GM19463 (cell line): ENCODE results near the gene ADRM1.

Experiments
- ATAC-seq: cut with Tn5 transposase; IDR thresholded peaks from one replicate; pipeline ENCODE4 v1.9.1; 2021; ENCODE audit warnings: mild to moderate bottlenecking, moderate library complexity; ENCODE audit not compliant: unreplicated experiment

The ADRM1 gene

DNA sequence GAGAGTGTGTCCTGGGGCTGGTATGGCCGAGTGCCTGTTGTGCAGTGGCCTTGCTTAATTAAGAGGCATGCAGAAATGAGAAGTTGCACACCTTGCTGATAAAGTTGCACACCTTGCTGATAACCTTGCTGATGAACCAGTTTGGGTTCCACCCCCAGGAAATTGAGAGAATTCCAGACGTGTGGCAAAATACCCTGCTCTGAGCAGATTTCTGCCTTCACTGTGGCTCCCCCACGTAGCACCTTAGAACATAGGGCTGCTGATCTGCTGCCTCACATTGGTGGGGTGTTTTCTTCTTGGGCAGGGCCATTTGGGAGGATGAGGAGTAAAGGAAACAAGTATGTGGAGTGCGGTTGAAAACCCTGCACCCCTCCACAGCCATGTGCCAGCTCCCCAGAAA lies 22.5 kb upstream of the ADRM1 start:
- no peak for ATAC-seq

DNA sequence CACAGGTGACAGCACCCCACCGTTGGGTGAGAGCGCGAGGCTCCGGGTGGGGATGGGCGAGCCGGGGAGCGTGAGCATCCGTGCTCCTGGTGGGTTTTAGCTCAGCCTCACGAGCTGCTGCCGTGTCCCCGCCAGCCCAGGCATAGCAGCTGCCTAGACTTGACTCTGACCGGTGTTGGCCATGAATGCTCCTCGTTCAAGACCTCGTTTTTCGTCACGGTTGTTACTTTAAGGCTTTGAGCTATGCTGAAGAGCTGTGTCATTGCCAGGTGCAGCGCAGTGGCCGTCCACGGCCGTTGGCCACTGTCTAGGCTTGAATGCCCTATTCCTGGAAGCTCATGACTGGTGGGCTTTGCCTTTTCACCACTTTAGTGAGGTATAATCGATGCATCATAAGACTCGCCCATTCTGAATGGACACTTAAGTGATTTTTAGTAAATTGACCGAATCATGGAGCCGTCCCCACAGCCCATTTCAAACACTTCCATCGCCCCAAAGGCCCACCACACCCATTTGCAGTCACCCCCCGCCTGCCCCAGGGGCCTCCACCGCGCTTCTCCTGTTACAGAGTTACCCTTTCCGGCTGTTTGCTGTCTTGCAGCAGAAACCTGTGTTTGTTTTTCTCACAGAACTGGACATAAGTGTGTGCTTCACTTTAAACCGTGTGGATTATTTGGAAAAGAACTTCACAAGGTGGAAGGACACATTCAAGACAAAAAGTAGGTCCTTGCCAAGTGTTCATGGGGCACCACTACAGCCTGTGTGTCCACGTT lies 21.4 kb upstream of the ADRM1 start:
- ATAC-seq: no peak

DNA sequence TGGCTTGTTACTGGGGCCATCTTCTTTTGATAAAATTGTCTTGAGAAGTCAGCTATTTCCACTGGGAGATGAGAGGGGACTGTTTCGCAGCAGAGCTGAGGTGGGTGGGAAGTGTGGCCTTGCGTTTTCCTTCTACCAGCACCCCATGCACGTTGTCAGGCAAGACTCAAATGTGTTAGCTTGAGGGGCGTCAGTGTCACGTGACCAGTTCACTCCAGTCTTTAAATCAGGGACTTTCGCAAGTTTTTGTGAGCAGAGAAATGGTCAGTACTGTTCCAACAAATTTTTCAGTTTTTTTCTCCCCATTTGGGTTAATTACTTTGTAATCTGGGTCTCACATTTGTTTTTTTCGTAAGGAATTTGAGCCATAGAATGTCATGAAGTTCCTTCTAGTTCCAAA lies 20.7 kb upstream of the ADRM1 start:
- no peak for ATAC-seq

DNA sequence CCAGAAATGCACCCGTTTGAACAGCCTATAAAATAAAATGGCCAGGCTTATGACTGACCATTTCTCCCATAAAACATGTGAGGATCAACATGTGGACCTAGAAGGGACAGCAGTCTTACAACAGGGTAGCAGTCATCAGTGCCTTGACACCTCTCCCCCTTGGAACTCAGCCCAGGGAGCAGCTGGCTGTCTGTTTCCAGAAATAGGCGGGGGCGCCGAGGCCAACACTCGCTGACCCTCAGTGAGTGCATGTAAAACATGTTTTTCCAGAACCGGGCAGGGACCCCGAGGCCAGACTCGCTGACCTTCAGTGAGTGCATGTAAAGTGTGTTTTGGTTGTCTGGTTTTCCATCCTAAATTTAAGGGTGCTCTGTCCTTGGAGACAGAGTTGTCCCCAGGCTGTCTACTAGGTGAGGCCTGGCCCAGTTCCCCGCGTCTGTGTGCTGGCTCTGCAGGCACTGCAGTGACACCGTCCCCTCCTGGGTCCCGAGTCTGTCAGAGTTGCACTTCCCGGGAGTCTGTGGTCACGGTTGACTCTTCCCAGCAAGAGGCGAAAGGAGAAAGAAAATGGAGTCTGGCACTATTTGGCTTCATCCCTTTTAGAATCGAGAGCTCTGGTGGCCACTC lies 19.8 kb upstream of the ADRM1 start:
- ATAC-seq: no peak

DNA sequence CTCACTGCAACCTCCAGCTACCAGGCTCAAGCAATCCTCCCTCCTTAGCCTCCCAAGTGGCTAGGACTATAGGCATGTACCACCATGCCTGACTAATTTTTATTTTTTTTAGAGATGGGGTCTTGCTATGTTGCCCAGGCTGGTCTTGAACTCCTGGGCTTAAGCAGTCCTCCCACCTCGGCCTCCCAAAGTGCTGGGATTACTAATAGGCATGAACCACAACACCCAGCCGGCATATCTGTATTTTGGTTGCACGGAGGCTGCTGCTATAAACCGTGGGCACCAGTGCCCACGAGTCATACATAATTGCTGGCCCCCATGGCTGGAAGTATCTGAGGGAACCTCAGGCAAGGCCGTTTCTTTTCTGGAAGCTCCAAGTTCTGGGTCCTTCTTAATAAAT lies 18.3 kb upstream of the ADRM1 start:
- ATAC-seq: no peak

DNA sequence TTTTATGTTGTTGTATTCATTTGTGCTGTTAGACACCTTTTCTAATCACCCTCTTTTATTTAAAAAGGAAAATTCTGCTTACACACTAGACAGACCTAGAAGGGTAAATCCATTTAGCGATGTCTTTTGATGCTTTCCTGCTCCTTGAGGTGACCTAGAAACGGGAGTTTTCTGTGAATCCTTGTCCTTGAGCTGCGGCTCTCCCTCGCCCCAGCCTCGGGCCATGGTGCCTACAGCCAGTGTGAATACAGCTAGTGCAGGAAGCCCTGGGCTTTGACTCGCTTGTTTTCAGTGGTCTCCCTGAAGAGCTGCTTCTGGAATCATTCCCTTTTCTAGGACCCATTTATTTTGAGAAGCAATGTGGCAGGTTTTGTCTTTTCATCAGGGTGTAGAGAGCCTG lies 17.6 kb upstream of the ADRM1 start:
- ATAC-seq: no peak

DNA sequence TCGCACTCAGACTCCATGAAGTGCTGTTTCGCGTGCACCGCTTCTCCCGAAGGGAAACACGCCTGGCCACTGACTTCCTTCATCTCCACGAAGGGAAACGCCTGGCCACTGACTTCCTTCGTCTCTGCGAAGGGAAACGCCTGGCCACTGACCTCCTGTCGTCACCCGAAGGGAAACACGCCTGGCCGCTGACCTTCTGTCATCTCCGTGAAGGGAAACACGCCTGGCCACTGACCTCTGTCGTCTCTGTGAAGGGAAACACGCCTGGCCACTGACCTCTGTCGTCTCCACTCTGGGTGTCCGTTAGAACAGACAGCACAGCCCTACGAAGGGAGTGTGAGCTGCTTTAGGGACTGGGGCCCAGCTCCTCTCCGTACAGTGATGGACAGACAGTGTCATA lies 17.1 kb upstream of the ADRM1 start:
- no peak for ATAC-seq

DNA sequence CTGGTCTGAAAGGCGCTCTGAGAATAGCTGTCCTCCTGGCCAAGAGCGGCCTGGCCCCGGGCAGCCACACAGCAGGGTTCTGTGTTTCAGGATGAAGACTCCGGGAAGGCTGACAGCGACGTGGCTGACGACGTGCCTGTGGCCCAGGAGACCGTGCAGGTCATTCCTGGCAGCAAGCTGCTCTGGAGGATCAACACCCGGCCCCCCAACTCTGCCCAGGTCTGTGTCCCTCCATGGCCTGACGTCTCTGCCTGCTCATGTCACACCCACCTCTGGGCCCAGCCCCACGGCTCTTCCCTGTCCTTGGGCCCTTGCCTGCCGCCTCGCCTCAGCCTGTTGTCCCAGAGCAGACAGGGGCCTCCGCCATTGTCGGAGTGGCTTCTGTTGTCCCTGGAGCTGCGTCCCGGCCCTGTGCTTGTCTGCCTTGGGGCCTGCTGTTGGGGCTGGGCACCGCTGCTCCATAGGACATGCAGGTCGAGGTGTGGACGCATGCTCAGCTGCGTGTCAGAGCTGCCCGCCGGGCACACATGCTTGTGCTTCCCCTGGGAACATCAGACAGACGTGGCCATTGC lies 16.2 kb upstream of the ADRM1 start:
- ATAC-seq: no peak

DNA sequence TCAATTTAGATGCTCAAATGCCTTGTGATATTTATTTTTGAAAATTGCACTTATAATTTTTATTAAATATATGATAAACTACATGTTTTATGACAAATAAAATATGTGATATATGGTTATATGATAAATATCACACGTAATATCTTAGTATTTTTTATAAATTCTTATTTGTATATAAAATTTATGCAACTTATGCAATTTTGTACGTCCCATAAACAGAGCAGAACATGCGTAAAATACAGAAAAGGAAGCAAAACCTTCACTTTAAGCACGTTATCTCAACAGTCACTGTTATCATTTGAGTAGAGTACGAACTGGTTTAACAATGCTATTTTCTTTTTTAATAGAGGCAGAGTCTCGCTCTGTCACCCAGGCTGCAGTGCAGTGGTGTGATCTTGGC lies 15.7 kb upstream of the ADRM1 start:
- no peak for ATAC-seq

DNA sequence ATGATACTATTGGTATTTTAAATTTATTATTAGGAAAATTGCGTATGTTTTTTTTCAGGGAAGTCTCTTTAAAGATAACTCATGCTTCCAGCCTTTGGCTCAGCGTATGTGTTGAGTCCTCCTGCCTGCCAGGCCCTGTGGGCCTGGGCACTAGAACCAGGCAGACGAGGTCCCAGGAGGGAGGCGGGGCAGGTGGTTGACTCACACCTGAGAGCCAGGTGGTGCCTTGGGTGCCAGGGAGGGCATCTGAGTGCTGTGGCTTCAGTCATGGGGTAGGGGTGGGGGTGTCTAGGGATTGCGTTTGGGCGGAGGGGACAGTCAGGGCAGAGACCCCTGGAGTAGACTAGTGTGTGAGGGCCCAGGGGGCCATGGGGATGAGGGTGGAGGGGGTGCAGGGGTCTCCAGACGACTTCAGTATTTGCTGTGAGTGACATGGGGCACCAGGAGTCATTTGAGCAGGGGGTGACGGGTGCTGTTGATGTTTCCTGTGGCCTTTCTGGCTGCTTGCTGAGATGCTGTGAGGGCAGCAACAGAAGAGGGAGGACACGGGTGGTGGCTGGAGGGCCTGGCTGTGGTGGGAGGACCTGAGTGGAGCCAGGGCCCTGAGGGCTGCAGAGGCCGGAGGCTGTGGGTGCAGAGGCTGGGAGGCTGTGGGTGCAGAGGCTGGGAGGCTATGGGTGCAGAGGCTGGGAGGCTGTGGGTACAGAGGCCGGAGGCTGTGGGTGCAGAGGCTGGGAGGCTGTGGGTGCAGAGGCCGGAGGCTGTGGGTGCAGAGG lies 14.8 kb upstream of the ADRM1 start:
- ATAC-seq: no peak

DNA sequence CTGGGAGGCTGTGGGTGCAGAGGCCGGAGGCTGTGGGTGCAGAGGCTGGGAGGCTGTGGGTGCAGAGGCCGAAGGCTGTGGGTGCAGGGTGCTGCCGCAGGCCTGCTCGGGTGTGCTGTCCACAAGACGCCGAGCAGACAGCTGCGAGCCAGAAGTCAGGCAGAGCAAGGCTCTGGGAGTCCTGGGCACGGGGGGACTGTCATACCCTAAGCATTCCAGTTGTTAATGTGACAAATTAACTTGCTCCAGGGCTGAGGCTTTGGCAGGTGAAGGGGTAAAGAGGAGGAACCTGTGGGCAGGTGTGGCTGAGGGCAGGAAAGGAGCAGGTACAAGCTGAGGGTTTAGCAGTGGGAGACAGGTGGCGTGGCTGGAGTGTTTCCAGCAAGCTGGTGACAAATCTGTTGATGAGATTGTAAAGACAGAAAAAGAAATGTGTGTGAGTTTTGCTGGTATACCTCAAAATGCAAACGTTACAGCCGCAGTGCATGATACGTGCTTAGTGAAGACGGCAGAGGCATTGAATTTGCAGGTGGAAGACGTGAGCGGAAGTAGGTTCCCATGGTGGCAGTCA lies 14.2 kb upstream of the ADRM1 start:
- ATAC-seq: no peak

DNA sequence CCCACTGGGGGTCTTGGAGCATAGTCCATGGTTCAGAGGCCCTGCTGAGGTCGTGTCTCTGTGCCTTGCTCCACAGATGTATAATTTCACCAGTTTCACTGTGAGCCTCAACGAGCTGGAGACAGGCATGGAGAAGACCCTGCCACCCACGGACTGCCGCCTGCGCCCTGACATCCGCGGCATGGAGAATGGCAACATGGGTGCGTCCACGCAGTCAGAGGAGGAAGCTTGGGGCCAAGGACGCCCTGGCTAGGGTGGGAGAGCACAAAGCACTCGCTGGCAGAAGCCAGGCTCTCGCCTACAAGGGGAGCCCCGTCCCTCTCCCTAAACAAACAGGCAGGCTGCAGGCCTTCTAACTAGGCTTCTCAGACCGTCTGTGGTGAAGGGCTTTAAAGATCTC lies 13.7 kb upstream of the ADRM1 start:
- no peak for ATAC-seq

DNA sequence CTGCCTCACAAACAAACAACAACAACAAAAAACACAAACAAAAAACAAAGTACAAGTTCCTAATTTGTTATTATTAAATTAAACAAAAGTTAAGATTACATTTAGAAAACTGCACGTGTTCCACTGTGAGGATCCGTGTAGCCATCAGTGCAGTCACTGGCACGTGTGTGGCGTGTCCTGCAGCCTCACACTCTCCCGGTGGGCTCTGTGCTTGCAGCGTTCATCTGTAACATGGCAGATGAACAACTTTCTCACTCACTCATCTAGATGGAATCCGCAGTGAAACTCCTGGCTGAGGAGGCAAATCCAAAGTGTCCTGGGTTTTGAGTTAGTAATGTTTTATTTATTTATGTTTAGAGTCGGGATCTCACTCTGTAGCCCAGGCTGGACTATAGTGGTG lies 12.9 kb upstream of the ADRM1 start:
- ATAC-seq: no peak

DNA sequence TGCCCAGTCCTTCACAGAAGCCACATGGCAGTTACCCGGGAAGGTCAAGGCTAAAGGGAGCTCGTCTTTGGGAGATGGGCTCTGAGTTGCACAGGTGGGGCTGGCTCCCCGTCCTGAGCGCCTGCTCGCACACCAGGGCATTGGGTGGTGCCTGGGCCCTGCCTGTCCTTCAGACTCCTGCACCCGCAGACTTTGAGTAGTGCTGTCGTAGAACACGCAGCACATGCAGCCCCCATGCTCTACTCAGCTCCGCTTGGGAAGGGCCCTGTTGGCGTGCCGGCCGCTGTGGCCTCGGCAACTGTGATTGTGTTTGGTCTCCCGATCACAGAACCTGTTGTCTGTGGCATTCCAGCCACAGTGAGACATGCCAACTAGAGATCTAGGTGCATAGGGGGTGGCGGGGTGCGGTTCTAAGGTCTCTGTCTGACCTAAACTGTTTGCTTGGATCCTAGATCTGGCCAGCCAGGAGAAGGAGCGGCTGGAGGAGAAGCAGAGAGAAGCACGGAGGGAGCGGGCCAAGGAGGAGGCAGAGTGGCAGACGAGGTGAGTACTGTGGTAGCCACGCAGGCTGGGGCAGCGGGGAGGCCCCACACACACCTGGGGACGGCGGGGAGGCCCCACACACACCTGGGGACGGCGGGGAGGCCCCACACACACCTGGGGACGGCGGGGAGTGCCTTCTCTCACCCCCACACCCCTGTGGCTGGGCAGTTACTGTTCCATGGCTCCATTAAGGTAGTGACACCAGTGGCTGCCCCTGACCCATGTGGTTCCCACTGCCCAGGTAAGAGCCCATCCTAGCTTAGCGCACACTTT lies 11.3 kb upstream of the ADRM1 start:
- no peak for ATAC-seq

DNA sequence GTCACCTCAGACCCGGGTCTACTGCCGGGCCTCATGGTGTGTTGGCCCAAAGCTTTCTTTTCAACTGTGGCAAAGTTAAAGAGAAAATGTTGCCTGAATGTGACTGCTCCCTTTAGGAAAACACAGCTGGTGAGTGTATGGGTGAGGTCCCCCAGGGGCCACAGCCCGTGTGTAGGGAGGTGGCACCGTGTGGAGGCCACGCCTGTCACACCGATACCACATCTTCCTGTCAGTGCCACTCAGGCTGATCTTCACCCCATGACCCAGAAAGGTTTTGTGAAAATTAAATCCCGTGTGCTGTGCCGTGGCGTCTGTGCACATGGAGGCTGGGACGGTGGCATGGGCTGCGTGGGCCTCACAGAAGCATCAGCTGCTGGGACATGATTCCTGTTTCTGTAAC lies 10.7 kb upstream of the ADRM1 start:
- ATAC-seq: no peak

DNA sequence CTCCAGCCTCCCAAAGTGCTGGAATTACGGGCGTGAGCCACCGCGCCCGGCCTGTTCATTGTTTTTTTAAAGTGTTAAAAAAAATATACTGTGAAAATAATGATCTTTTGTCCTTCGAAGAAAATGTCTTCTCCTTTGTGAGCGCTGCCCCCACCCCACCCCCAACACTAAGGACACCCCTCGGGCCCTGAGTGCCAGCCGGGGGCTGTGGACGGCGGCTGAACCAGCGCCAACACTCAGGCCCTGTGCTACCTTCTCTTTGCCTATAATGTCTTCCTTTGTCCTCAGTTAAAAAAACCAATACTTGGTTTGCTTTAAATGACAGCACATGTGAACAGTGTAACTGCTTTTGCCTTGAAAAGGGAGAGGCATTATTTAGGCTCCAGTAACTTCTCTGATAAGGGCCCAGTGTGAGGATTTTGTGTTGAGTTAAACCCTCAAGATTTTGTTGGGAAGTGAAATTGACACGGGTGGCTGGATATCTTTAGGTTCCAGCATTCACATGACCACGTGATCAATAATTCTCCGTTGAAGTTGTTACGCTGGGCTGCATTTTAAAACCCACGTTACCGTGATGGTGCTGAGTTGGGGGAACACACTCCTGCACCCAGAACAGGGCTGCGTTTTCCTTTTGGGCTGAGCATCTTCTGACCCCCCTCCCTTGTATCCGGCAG lies 9.5 kb upstream of the ADRM1 start:
- ATAC-seq: no peak

DNA sequence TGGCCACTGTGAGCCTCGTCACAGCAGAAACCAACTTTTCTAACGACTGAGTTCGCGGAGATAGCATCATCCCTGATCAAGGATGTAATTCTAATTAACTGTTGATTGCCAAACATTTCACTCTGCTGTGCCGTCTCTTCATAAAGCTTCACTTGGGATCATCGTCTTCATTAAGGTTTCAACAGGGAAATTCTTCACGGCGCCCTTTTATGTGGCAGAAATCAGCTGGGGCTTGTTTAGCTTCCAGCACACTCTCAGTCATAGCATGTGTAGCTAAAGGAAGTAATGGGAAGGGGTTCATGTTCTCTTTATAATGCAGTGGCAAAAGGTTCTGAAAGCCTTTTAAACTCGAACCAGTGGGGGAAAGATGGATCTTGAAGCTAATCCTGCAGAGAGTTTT lies 8.9 kb upstream of the ADRM1 start:
- ATAC-seq: no peak

DNA sequence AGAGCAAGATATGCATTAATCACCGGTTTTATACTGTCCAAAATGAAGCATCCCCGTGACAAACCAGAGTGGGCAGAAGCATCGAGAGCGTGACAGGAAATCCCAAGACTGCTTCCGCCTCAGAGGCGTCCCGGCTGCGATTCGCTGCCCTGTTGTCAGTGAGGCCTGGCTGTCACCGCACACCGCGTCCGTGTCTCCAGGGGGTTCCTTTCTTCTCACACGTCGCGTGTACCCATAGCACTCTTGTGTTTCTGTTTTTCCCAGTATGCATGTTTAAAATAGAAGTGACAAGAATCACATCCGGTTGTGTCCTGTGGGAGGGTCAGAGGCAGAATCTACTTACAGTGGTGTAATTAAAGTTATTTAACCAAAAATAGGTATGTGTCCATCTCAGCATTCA lies 8.3 kb upstream of the ADRM1 start:
- no peak for ATAC-seq

DNA sequence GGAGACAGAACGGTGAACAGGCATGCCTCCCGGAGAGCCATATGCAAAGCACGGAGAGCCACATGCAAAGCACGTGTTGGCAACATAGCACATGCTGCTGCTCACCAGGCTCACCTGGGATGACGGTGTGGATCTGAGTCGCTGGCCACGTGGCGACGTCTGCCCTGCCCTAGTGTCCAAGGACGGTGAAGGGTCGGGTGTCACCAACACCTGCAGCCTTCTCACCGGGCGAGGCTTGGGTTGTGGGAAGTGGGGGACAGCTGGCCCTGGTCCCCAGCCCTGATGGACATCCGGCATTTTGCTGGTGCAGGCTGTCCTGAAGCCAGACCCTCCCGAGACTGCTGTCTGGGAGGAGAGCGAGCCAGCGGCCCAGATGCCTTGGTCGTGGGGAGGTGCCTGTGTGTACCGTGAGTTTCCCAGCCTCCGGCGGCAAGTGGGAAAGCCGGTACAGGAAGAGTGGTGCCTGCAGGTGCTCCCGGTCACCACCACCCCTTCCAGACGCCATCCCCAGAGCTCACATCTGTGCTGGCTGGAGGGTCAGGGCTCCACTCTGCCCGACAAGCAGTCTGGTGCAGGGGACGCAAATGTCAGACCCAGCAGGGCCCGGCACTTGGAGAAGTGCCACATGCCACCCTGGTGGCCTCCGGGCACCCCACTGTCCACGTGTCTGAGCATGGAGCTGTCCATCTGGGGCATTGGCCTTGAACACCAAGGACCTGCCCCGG lies 5.9 kb upstream of the ADRM1 start:
- no peak for ATAC-seq
